Measurements from ENCODE around the gene TIMM23.
"Not testable (repeated sequence)": the region's sequence is repeated elsewhere in the genome, so short reads cannot be mapped to it uniquely, and the experiment has no call there.

GRCh38 chr10:45962686-45963452, 9.4 kb upstream of the TIMM23 start:
- TF ChIP-seq CTCF (IDR thresholded peaks at IDR 0.05); POLR2AphosphoS5 (IDR thresholded peaks at IDR 0.05; ENCODE audit: insufficient read depth in 1 of 2, low read depth in 1 of 2): not testable (repeated sequence)
